Activated CD8-positive, alpha-beta T cell treated with anti-CD3 and anti-CD28 coated beads for 36 hours (primary cell): Measurements from ENCODE around the gene UBE2E1. TPM values are rescaled to one million over a fixed set of nuclear protein-coding genes. Genes with fewer than 3 reads are reported as not detected.

ENCODE experiments used
- ATAC-seq: fragments of 200-7000 bp; cut with Tn5 transposase; one replicate; pipeline ENCODE4 v1.10.0; 2021; ENCODE audit warnings: mild to moderate bottlenecking, moderate library complexity
- CTCF ChIA-PET: fragments of 350-600 bp; sonication (Branson Sonifier 250); formaldehyde crosslinking; loops from one replicate; lab custom pipeline; 2021; ENCODE audit warnings: antibody characterized with exemption; lab: Charles Lee
- POLR2A ChIA-PET: fragments of 350-600 bp; sonication (Branson Sonifier 250); formaldehyde crosslinking; loops from one replicate; lab custom pipeline; 2021; ENCODE audit warnings: antibody characterized with exemption; lab: Charles Lee
- DNase-seq: peaks from one replicate; pipeline ENCODE4 v3.0.0-alpha.2; 2020
- H3K27ac Mint-ChIP-seq: one replicate; pipeline ENCODE4 v1.8.0; 2021; ENCODE audit warnings: mild to moderate bottlenecking, mixed read lengths
- H3K27me3 Mint-ChIP-seq: one replicate; pipeline ENCODE4 v1.8.0; 2021; ENCODE audit warnings: mixed read lengths
- H3K36me3 Mint-ChIP-seq: one replicate; pipeline ENCODE4 v1.8.0; 2021; ENCODE audit warnings: low read depth, mixed read lengths
- H3K4me1 Mint-ChIP-seq: one replicate; pipeline ENCODE4 v1.8.0; 2021; ENCODE audit warnings: low read depth, mixed read lengths
- H3K4me3 Mint-ChIP-seq: one replicate; pipeline ENCODE4 v1.8.0; 2021; ENCODE audit warnings: mild to moderate bottlenecking, moderate library complexity, mixed read lengths
- H3K9me3 Mint-ChIP-seq: one replicate; pipeline ENCODE4 v1.8.0; 2021; ENCODE audit warnings: mixed read lengths
- intact Hi-C: fragments of 100-400 bp; cut with micrococcal nuclease; formaldehyde crosslinking; loops from one replicate; pipeline ENCODE4 v1.10.0; 2022
- total RNA-seq, 2 experiments: library from RNA; stranded (reverse); gene quantifications; one replicate each; pipeline ENCODE4 v1.2.3, GENCODE V29; 2021
- TF ChIP-seq, protein P1 (sequence below): fragments of 200-600 bp; IDR thresholded peaks from one replicate; pipeline ENCODE4 v1.8.0; 2022; ENCODE audit warnings: antibody characterized with exemption, mild to moderate bottlenecking

UBE2E1 gene
- total RNA-seq, 2 experiments from 2014 or later, result 79.0 to 80.3 TPM

DNA sequence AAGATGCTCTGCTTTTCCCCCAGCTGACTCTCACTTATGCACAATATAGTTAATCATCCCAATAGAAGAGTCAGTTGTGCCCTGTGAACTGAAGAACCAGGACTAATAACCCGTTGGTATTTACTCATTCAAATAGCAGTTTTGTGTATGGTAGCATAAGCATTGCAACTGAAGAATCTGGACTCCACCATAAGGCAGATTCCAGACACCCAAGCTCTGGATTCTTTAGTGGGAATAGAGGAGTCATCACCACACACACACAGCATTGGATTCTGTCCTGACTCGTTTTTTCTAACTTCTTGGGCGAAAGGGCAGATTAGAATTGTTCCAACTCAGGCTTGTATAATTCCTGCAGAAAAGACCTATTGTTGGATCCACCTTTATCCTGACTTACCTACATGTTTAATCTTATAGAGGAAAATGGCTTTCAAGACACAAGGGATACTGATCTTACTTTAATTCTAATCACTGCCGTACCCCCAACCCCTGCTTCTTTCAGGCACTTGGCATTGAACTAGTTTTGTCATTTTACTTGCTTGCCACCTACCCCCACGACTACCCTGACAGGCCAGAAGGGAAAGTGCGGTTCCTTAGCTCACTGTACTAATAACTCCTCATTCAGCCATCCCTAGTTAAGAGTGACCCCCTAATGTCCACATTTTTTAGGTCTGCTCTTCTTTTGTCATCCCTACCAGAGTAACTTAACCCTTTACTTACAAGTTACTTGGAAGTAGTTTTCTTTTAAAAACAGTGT lies 68.8 kb downstream of the UBE2E1 start:
- Mint-ChIP-seq H3K4me3 (no peak overlapping the region), H3K27ac (no peak overlapping the region), H3K9me3 (no peaks in the 10 kb centered on the region), H3K27me3 (no peaks in the 10 kb centered on the region), H3K36me3 (peaks cover 5% of the 10 kb centered on the region), H3K4me1 (peaks cover 5% of the 10 kb centered on the region)
- no peak for DNase-seq
- TF ChIP-seq, protein P1, sequence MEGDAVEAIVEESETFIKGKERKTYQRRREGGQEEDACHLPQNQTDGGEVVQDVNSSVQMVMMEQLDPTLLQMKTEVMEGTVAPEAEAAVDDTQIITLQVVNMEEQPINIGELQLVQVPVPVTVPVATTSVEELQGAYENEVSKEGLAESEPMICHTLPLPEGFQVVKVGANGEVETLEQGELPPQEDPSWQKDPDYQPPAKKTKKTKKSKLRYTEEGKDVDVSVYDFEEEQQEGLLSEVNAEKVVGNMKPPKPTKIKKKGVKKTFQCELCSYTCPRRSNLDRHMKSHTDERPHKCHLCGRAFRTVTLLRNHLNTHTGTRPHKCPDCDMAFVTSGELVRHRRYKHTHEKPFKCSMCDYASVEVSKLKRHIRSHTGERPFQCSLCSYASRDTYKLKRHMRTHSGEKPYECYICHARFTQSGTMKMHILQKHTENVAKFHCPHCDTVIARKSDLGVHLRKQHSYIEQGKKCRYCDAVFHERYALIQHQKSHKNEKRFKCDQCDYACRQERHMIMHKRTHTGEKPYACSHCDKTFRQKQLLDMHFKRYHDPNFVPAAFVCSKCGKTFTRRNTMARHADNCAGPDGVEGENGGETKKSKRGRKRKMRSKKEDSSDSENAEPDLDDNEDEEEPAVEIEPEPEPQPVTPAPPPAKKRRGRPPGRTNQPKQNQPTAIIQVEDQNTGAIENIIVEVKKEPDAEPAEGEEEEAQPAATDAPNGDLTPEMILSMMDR, result no peak
- ChIA-PET CTCF (interaction anchor here (0.7 to 1.2 kb wide), 2 partner anchors 14 to 20 kb away, joined by 3 to 4 read pairs; no protein-coding TSS in a partner anchor), POLR2A (no interaction called here)
- intact Hi-C loops, result no loop called here
- no peak for ATAC-seq

- Mint-ChIP-seq H3K27me3 (no peaks in the 10 kb centered on the region), H3K36me3 (peaks cover 5% of the 10 kb centered on the region), H3K4me3 (no peak overlapping the region), H3K9me3 (no peaks in the 10 kb centered on the region), H3K4me1 (peaks cover 5% of the 10 kb centered on the region), H3K27ac (no peak overlapping the region)
- ATAC-seq (no peak), DNase-seq (no peak)
- intact Hi-C loops, result no loop called here
- CTCF ChIA-PET, result interaction anchor here (1.2 kb wide), 1 partner anchor 13 kb away, joined by 4 read pairs; no protein-coding TSS in a partner anchor
- TF ChIP-seq, protein P1, result no peak
- POLR2A ChIA-PET, result no interaction called here
Observed at GRCh38 chr3:23875113-23875725, 69.5 kb downstream of the UBE2E1 start.

GRCh38 chr3:23876923-23877322 lies 71.2 kb downstream of the UBE2E1 start:
- POLR2A ChIA-PET, result no interaction called here
- H3K27me3 Mint-ChIP-seq, result no peaks in the 10 kb centered on the region
- TF ChIP-seq, protein P1, result no peak
- H3K9me3 Mint-ChIP-seq, result no peaks in the 10 kb centered on the region
- H3K27ac Mint-ChIP-seq, result no peak overlapping the region
- intact Hi-C loops, result no loop called here
- ATAC-seq, result no peak
- peaks cover 12% of the 10 kb centered on the region for H3K36me3 Mint-ChIP-seq
- DNase-seq, result no peak
- peaks cover 20% of the 10 kb centered on the region for H3K4me1 Mint-ChIP-seq
- CTCF ChIA-PET, result interaction anchor here (0.7 to 1.0 kb wide), 2 partner anchors 11 to 76 kb away, joined by 3 to 4 read pairs; no protein-coding TSS in a partner anchor
- no peak overlapping the region for H3K4me3 Mint-ChIP-seq

GRCh38 chr3:23877329-23877980 lies 71.7 kb downstream of the UBE2E1 start:
- ATAC-seq, result no peak
- intact Hi-C loops, result no loop called here
- no peak for DNase-seq
- Mint-ChIP-seq H3K36me3 (peaks cover 16% of the 10 kb centered on the region), H3K27ac (no peak overlapping the region), H3K4me3 (no peak overlapping the region), H3K27me3 (no peaks in the 10 kb centered on the region), H3K9me3 (no peaks in the 10 kb centered on the region), H3K4me1 (peaks cover 20% of the 10 kb centered on the region)
- ChIA-PET CTCF (interaction anchor here (1.0 kb wide), 1 partner anchor 11 kb away, joined by 4 read pairs; no protein-coding TSS in a partner anchor), POLR2A (no interaction called here)
- TF ChIP-seq, protein P1, result no peak
